HG03558 (cell line): ENCODE data around the gene SFMBT1.
"Not testable (repeated sequence)": the region's sequence is repeated elsewhere in the genome, so short reads cannot be mapped to it uniquely, and the experiment has no call there.

Experiments used
- ATAC-seq: cut with Tn5 transposase; IDR thresholded peaks from one replicate; pipeline ENCODE4 v1.9.1; 2021; ENCODE audit warnings: moderate number of reproducible peaks; ENCODE audit not compliant: unreplicated experiment; ENCODE audit errors: extremely low read depth

The SFMBT1 gene

DNA sequence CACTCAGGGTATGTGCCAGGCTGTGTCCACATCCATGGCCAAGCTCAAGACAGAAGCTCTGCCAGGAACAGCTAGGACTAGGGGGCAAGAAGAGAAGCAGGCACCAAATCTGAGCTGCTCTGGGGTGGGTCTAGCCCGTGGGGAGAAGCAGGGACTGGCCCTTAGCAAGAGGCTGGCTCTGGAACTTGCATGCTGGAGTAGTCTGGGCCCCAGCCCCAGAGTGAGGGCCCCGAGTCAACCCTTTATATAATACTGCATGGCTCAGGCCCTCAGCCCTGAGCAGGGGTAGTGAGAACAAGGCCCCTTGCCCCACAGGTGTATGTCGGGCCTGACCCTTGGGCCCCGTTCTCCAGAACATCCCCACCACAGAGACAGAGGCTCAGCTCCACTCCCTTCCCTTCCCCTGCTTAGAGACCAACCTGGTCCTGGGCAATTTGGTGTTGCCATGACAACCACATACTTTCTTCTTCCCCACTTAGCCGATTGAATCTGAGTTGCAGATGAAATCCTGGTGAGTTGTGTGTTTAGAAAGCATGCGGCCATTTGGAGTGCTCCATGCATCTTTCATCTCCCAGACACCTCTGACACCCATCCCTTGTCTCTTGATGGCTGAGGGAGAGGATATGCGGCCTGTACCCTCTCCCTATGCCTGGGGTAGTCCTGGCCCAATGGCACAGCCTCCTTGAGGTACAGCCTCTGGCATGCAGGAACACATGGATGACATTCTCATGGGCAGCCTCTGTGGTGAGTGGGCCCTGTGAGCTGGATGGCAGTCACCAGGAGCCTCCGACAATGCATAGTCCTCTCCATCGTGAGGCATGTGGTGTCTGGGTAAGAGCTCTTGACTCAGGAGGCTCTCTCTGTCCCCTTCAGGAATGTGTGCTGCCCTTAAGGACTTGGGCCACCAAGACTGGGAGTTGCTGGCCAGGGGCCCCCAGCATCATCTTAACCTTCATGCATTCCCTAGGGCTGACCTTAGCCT lies 29.2 kb upstream of the SFMBT1 start:
- no peak for ATAC-seq

- ATAC-seq, result no peak
Observed at GRCh38 chr3:53074366-53074696, 28.5 kb upstream of the SFMBT1 start.

- no peak for ATAC-seq
Observed at GRCh38 chr3:53073553-53074365, 27.9 kb upstream of the SFMBT1 start.

DNA sequence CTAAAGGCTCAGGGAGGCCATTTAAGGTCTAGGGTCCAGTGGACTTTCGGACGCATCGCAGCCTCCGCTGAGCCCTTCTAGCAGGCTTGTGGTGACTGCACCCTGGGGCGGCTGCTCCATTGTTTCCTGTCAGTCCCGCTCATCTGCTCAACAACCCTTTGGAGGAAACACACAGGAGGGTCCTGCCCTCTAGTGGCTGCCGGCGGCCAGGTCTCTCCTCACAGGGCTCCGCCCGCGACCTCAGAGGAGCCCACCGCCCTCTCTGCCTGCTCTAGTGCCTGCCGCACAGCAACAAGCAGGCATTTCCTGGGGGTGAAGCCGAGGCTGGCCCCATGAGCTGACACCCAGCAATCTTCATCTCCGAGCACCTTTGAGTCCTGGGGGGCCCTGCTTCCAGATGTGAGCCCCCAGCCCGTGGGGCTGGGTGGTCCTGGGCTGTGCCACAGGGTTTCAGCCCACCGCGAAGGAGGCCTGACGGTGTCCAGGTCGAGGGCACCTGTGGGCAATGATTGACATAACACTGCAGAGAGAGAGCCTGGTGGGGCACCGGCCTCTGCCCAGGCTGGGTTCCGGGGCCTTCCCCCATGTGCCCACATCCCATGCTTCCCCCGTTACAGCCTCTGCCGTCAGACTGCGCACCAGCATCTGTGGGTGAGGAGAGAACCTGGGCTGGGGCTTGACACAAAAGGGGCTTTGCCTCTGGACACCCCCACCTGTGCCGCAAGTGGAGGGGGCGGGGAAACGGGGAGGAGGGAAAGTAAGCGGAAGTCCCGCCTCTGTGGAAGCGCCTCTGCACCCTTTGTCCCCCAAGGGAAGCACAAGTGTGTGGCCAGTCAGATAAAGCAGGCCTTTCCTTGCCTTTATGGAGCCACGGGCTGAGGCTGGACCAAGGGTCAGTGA lies 27.0 kb upstream of the SFMBT1 start:
- ATAC-seq, result no peak

- no peak for ATAC-seq
Observed at GRCh38 chr3:53071882-53072431, 26.1 kb upstream of the SFMBT1 start.

- no peak for ATAC-seq
Observed at GRCh38 chr3:53069422-53070068, 23.7 kb upstream of the SFMBT1 start.

DNA sequence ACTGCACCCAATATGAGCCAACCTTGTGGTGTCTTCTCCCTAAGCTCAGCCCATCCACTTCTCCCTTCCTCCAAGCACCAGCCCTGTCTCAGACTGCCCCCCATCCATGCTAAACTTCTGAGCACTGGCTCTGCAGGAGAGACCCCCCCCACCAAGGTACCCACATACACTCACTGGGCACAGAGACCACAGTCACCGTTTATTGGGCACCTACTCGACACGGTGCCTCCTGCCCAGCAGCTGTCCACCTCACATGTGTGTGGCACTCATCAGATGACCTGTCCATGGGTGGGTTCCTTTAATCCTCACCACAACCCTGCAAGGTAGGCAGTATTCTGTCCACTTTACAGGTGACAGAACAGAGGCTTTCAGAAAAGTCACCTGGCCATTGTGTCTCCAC lies 22.3 kb upstream of the SFMBT1 start:
- ATAC-seq, result no peak

GRCh38 chr3:53067567-53067966 lies 21.7 kb upstream of the SFMBT1 start:
- ATAC-seq, result no peak

- no peak for ATAC-seq
Observed at GRCh38 chr3:53065841-53066480, 20.1 kb upstream of the SFMBT1 start.

DNA sequence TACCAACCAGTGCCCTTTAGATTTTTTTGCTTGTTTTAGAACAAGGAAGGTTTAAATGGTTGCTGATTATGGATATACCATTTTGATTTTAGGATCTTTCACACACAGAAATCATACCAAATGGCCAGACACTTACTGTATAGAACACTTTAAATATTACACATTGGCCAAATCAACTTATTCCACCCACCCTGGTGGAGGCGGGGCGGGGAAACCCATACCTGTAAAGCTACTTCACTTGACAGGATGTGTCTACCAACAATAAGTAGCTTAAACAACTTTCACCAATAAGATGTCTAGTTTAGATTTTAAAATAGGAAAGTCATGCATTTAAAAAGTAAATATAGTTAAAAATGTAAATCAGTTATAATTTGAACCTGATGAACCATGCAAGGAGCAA lies 17.0 kb upstream of the SFMBT1 start:
- no peak for ATAC-seq

DNA sequence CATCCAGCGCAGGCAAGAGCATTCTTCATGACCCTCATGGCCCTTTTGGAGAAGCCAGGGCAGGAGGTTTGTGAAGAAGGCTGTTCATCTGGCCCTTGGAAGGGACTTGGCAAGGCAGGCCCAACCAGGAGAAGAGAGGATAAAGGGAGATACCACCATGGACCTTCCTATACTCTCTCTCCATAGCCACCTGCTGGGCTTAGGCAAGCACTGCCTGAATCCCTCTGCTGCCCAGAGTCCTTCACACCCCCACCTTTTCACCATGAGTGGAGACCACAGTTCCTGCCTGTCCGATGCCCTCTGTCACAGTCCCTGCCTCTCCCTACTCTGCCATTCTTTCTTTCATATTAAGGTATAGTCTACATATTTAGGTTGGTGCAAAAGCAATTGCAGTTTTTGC lies 10.6 kb upstream of the SFMBT1 start:
- ATAC-seq, result no peak

GRCh38 chr3:53054233-53054632 lies 8.4 kb upstream of the SFMBT1 start:
- not testable (repeated sequence) for ATAC-seq

DNA sequence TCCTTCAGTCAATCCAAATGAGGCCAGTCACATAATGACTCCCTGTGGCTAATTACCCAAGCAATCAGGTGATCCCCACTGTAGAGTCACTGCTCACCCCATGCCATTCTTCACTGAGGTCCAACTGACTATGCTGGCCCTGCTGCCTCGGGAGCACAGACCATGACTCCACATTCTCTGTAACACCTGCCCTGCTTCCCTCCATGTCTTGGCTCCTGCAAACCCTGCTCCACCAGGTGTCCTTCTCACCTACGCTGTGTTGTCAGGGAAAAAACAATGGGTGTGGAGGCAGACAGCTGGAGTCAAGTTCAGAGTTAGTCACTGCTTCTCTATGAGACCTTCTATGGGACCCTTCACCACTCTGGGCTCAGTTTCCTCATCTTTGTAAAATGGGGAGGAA lies 6.1 kb upstream of the SFMBT1 start:
- no peak for ATAC-seq

DNA sequence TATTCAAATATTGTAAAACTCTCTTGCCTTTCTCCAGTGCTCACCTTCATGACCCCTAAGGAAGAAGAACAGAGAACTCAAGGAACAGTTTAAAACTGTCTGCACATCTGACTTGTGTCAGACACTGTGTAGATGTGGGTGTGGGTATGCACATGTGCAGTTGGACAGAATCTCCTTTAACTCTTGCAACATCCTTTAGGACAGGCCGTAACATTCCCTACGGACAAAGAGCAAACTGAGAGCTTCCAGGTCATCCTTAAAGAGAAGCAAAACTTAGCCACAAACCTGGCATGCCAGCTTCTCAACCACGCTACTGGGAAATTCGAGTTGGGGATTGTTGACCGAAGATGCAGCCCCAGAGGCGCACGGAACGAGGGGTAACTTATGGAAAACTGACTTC lies 4.1 kb upstream of the SFMBT1 start:
- no peak for ATAC-seq

GRCh38 chr3:53046171-53047170 lies 598 bp upstream of the SFMBT1 start:
- peak; percentile 27 for ATAC-seq

GRCh38 chr3:53044711-53045517 lies 959 bp downstream of the SFMBT1 start:
- no peak for ATAC-seq

DNA sequence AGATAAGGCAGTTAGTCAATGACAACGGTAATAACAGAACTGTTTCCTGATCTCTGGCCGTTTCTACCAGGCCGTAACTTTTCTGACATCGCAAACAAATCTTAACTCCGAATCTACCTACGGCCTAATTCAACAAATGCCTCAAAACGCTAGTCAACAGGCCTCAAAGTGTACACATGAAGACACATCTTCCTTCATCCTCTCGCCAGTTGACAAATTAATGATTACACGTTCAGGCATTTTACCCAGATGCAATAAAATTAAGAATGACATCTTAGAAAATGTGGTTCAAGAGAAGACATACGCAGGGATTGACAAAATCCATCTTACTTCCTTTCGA lies 1.5 kb downstream of the SFMBT1 start:
- no peak for ATAC-seq
